Activated T-cell treated with anti-CD3 and anti-CD28 coated beads for 24 hours (primary cell): ENCODE measurements around the gene SIX1.

Experiments
- DNase-seq: peaks from one replicate; pipeline ENCODE4 v3.0.0-alpha.2; 2020; ENCODE audit warnings: low read depth

The SIX1 gene

GRCh38 chr14:60642270-60643140 is 6.8 kb downstream of the SIX1 start:
- DNase-seq = no peak

GRCh38 chr14:60641742-60642269 is 7.5 kb downstream of the SIX1 start:
- no peak for DNase-seq

GRCh38 chr14:60640859-60641741 is 8.2 kb downstream of the SIX1 start:
- DNase-seq = no peak

- no peak for DNase-seq
Observed at GRCh38 chr14:60639674-60640073, 9.6 kb downstream of the SIX1 start.

GRCh38 chr14:60637479-60638315 is 11.6 kb downstream of the SIX1 start:
- no peak for DNase-seq

GRCh38 chr14:60636879-60637478 is 12.3 kb downstream of the SIX1 start:
- DNase-seq = no peak

- DNase-seq = no peak
Observed at GRCh38 chr14:60634153-60634552, 15.1 kb downstream of the SIX1 start.

- no peak for DNase-seq
Observed at GRCh38 chr14:60632777-60633176, 16.5 kb downstream of the SIX1 start.

GRCh38 chr14:60632257-60632656 is 17.0 kb downstream of the SIX1 start:
- DNase-seq = no peak

GRCh38 chr14:60631842-60632241 is 17.4 kb downstream of the SIX1 start:
- DNase-seq = no peak

- DNase-seq = no peak
Observed at GRCh38 chr14:60630129-60630528, 19.1 kb downstream of the SIX1 start.

- DNase-seq = no peak
Observed at GRCh38 chr14:60628892-60629291, 20.4 kb downstream of the SIX1 start.

GRCh38 chr14:60622917-60623257 is 26.4 kb downstream of the SIX1 start:
- DNase-seq = no peak

GRCh38 chr14:60622210-60622916 is 26.9 kb downstream of the SIX1 start:
- no peak for DNase-seq

GRCh38 chr14:60621386-60621785 is 27.9 kb downstream of the SIX1 start:
- no peak for DNase-seq

- no peak for DNase-seq
Observed at GRCh38 chr14:60618241-60618640, 31.0 kb downstream of the SIX1 start.

- no peak for DNase-seq
Observed at GRCh38 chr14:60616461-60616959, 32.8 kb downstream of the SIX1 start.

- DNase-seq = no peak
Observed at GRCh38 chr14:60602291-60602690, 47.0 kb downstream of the SIX1 start.

- DNase-seq = no peak
Observed at GRCh38 chr14:60599727-60600126, 49.5 kb downstream of the SIX1 start.

- no peak for DNase-seq
Observed at GRCh38 chr14:60596139-60596538, 53.1 kb downstream of the SIX1 start.

- DNase-seq = no peak
Observed at GRCh38 chr14:60594062-60594461, 55.2 kb downstream of the SIX1 start.
